Peyer's patch (tissue), 4 donors: ENCODE data around the gene FMN1.

ENCODE experiments used
- POLR2A ChIP-seq, 2 donors: fragments of 450-650 bp; IDR thresholded peaks; one replicate each; pipeline ENCODE4 v1.5.1; 2017; ENCODE audit warnings: antibody characterized with exemption in 2 of 2, mild to moderate bottlenecking in 2 of 2, moderate library complexity in 2 of 2
- TF ChIP-seq, protein P1 (sequence below), 6 experiments: fragments of 450-650 bp in 4 of 6; fragments of 200-600 bp in 2 of 6; sonication (generic) in 1 of 6; IDR thresholded peaks; one replicate each; pipeline ENCODE4 v1.5.1; 2017 to 2019; ENCODE audit warnings: antibody characterized with exemption in 6 of 6, mild to moderate bottlenecking in 3 of 6, moderate library complexity in 1 of 6

DNA sequence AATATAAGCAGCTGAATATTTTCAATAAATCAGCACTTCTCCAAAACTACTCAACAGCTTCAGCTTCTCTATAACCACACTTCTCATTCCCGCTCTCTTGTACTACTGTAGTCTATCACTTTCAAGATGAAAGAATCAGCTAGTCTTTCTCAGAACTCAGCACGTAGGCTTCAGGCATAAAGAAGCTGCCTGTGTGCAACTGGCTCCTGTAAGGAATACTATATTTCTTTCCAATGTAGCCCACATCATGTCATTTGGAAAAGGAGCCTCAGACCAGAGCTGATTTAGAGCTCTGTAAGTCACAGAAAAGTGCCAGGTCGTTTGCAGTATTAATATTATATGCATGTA lies 62.3 kb downstream of the FMN1 start:
- TF ChIP-seq POLR2A (IDR thresholded peaks at IDR 0.05) = no peak
- TF ChIP-seq, protein P1, sequence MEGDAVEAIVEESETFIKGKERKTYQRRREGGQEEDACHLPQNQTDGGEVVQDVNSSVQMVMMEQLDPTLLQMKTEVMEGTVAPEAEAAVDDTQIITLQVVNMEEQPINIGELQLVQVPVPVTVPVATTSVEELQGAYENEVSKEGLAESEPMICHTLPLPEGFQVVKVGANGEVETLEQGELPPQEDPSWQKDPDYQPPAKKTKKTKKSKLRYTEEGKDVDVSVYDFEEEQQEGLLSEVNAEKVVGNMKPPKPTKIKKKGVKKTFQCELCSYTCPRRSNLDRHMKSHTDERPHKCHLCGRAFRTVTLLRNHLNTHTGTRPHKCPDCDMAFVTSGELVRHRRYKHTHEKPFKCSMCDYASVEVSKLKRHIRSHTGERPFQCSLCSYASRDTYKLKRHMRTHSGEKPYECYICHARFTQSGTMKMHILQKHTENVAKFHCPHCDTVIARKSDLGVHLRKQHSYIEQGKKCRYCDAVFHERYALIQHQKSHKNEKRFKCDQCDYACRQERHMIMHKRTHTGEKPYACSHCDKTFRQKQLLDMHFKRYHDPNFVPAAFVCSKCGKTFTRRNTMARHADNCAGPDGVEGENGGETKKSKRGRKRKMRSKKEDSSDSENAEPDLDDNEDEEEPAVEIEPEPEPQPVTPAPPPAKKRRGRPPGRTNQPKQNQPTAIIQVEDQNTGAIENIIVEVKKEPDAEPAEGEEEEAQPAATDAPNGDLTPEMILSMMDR (IDR thresholded peaks at IDR 0.05) = no peak
